PC-3 (cell line): ENCODE data around the gene TOPORS.

Experiments
- EZH2 ChIP-seq: fragments of 300-600 bp; sonication (generic); IDR thresholded peaks from one replicate; pipeline ENCODE4 v1.6.1; 2017; ENCODE audit warnings: antibody characterized with exemption, mild to moderate bottlenecking, low read length; ENCODE audit not compliant: unreplicated experiment
- EZH2phosphoT487 ChIP-seq: fragments of 300-600 bp; sonication (generic); IDR thresholded peaks from 2 replicates; pipeline ENCODE4 v1.6.1; 2018; ENCODE audit warnings: mild to moderate bottlenecking, antibody characterized with exemption, low read length, borderline replicate concordance
- TF ChIP-seq, protein P1 (sequence below): fragments of 300-600 bp; sonication (generic); conservative IDR thresholded peaks from 2 replicates; pipeline ENCODE4 v1.5.1; 2017; ENCODE audit warnings: antibody characterized with exemption, low read depth, mild to moderate bottlenecking, low read length

GRCh38 chr9:32558408-32558934 lies 6.1 kb upstream of the TOPORS start:
- TF ChIP-seq, protein P1, sequence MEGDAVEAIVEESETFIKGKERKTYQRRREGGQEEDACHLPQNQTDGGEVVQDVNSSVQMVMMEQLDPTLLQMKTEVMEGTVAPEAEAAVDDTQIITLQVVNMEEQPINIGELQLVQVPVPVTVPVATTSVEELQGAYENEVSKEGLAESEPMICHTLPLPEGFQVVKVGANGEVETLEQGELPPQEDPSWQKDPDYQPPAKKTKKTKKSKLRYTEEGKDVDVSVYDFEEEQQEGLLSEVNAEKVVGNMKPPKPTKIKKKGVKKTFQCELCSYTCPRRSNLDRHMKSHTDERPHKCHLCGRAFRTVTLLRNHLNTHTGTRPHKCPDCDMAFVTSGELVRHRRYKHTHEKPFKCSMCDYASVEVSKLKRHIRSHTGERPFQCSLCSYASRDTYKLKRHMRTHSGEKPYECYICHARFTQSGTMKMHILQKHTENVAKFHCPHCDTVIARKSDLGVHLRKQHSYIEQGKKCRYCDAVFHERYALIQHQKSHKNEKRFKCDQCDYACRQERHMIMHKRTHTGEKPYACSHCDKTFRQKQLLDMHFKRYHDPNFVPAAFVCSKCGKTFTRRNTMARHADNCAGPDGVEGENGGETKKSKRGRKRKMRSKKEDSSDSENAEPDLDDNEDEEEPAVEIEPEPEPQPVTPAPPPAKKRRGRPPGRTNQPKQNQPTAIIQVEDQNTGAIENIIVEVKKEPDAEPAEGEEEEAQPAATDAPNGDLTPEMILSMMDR, result no peak
- TF ChIP-seq EZH2phosphoT487, result no peak
- TF ChIP-seq EZH2, result no peak
